DMS79 (cell line): ENCODE results near the gene RMND5A.

Source experiments
- DNase-seq: peaks from one replicate; lab custom pipeline; 2025; lab: John Stamatoyannopoulos, UW

RMND5A gene

GRCh38 chr2:86791573-86791972 lies 71.5 kb downstream of the RMND5A start:
- DNase-seq, result peak; percentile 50

DNA sequence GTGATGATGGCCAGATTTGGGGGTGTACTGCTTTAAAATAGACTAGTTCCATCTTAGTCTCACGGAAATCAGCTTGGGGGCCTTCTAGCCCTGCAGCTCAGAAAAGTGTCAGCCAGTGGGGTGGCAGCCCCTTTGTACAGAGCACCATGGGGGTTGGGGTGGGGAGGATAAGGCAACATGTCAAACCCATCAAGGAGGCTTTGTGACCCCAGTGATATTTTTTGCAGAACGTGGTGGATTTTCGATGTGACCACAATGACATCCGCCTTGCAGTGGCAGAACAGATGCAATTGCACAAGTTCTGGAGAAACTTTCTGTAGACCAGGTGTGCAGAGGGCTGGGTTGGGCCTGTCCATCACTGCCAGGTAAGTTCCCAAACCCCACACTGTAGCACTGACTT lies 73.7 kb downstream of the RMND5A start:
- no peak for DNase-seq

DNA sequence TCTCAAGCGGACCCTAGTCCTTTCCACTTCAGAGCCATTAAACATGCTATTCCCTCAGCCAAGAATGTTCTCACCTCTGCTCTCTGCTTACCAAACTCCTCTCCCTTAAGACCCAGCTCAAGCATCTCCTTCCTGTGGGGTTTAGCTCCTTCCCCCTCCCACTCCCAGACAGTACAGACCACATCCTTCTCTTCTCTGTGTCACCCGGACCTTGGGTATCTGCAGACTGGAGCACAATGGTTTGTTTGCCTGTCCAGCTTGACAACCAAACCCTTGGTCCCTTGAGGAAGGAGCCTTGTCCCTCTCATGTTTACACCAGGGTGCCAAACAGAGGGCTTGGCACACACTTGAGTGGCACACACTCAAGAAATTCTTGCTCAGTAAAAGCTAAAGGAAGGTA lies 74.8 kb downstream of the RMND5A start:
- DNase-seq, result no peak

GRCh38 chr2:86800856-86801567 lies 80.9 kb downstream of the RMND5A start:
- DNase-seq, result no peak

DNA sequence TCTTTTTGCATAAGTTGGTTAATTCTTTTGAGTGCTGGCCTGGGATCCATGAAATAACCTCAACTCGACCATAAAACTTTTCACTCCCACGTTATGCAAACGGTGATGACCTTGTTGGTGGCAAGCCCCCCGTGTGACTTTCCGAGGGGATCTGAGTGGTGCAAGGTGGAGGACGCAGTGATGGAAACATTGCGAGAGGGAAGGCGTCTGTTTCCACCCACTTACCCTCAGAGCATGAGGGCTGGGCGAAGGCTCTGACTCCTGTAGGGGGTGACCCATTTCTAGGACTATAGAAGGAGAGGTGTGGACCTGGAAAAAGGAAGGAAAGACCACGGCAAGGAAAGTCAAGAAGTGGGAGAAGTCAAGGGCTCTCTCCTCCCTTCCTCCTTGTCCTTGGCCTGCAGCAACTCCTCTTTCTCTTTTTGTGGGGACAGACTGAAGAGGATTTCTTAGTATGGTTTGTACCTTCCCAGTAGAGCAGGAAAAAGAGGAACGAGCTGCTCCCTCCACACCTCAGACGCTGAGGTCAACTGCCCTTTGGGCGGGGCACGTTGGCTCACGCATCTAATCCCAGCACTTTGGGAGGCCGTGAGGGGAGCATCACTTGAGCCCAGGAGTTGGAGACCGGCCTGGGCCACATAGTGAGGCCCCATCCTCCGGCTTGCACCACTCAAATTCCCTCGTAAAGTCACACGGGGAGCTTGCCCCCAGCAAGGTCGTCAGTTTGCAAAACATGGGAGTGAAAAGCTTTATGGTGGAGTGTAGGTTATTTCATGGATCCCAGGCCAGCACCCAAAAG lies 86.2 kb downstream of the RMND5A start:
- no peak for DNase-seq

DNA sequence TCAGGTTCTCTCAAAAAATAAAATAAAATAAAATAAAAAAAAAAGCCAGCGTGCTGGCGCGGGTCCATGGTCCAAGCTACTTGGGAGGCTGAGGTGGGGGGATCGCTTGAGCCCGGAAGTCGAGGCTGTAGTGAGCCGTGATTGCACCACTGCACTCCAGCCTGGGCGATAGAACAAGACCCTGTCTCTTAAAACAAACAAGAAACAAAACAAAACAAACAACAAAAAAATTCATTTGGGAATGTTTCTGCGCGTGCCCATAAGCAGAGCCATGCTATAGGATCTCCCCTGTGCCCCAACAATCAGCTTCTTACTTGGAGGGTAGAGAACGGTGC lies 87.0 kb downstream of the RMND5A start:
- no peak for DNase-seq

GRCh38 chr2:86807468-86808275 lies 87.6 kb downstream of the RMND5A start:
- peak; percentile 77 for DNase-seq

GRCh38 chr2:86808315-86809161 lies 88.4 kb downstream of the RMND5A start:
- DNase-seq, result peak; percentile 87

DNA sequence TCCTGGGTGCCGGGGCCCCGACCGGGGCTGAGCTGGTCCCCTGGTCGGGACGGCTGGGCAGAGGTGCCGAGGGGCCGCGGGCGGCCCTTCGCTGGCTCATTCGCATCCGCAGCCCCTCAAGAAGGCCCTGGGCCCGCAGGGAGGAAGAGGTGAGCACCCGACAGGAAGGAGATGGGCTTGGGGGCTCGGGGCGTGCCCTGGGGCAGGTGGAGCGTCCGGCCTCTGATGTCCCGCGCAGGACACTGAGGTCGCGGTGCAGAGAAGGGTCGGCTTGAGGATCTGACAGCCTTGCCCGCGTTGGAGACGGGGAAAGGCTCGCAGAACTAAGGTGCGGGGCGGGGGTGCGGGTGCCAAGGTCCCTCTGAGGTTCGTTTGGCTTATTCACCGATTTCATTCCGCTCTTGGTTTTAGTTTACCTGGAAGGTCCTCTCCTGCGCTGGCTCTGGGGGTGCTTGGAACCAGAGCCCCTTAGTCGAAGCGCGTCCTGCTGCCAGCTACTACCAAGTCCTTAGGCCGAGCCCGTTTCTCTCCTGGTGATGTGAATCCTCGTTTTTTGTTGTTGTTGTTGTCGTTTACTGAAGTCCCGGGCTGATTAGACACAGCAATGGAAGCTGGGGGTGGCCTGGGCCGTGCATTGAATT lies 89.5 kb downstream of the RMND5A start:
- no peak for DNase-seq

DNA sequence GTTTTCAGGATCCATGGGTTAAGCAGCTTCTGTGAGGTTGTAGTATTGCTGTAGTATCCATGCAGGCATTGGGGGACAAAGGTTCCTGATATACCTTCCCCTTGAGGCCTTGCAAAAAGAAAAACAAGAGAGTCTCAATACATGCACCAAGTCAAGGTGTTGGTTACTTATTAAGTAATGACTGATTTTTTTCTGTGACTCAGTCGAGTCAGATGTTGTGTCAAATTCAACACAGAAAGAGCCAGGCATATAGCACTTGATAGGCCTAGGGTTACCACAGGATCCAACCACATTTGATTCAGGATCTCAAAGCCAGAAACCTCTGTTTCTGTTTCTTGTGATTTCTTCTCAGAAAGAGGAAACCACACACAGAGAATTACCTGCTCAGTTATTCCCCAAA lies 95.5 kb downstream of the RMND5A start:
- DNase-seq, result no peak

- no peak for DNase-seq
Observed at GRCh38 chr2:86818114-86818801, 98.2 kb downstream of the RMND5A start.

- DNase-seq, result no peak
Observed at GRCh38 chr2:86818957-86819356, 98.9 kb downstream of the RMND5A start.

GRCh38 chr2:86821306-86821705 lies 101.2 kb downstream of the RMND5A start:
- DNase-seq, result peak; percentile 32

GRCh38 chr2:86821842-86822241 lies 101.8 kb downstream of the RMND5A start:
- DNase-seq, result no peak

GRCh38 chr2:86822668-86823345 lies 102.7 kb downstream of the RMND5A start:
- DNase-seq, result no peak

DNA sequence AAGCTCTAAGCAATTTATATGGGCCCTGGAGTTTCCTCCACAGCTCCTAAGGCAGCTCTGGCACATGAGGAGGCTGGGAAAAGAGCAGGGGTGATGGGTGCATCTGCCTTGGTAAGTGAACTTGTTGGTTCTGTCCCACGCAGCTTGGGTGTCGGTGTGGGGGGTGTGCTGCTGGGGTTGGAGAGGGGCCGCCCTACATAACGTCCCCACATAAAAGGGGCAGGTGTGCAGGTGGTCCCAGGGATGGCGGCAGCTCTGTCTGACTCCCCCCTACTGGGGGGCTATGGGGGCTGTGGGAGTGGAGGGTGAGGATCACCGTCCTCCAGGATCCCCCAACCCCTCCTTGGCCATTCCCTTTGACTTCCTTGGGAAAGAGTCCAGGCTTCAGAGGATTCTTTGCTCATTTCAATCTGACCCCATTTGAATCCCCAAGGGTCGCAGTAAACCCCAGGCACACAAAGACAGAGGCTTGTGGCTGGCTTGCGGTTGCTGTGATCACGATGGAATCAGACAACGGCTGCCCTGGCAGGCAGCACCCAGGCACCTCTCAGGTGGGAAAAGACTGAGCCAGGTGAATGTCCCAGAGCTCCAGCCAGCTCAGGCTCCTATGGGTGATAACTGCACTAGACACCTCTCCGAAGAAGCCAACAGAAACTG lies 105.1 kb downstream of the RMND5A start:
- DNase-seq, result no peak

DNA sequence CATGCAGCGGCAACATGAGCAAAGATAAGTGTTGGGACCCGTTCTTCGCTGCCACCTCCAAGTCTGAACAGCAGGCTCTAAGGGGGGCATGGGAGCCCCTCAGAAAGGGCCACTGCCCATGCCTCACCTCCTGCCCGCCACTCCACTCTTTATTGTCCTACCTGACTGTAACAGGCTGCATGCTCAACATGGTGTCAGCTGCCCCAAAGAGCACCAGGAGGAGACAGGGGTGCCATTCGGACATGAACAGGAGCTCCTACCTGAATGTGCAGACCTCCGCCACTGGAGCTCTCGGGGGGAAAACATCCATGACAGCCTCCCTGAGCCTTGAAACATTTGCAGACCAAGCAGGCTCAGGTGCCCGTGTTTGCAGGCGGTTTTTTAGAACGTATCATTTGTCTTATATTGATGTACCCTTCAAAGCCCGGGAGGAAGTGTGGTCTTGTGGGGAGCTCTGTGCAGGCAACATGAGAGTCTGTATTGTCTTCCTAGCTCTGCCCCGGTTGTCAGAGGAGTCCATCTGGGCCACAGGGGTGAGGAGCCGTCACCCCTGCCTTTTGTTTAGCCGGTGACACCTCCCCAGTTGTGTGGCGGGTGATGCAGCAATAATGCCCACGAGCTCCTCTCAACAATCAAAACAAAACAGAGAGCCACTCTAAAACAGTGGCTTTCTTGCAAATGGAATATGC lies 105.7 kb downstream of the RMND5A start:
- DNase-seq, result no peak

- no peak for DNase-seq
Observed at GRCh38 chr2:86826951-86827350, 106.9 kb downstream of the RMND5A start.
